Measurements from ENCODE around the gene MTUS2.

DNA sequence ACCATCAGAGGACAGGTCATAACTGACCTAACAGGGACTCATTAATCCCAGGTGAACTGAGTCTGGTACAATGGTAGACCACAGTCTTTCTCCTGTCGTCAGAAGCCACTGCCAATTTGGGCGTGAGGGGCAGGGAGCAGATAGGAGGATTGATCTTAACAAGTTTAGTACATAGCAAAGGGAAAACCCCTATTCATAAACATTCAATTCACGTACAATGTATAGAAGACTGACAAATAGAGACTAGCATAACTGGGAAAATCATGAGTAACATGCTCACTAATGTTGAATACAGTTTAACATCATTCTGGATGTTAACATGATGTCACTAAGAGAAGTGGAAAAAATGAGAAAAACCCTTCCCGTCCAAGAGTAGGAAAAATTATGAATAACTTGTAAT is 721.3 kb downstream of the MTUS2 start:
- TF ChIP-seq POLR2A (IDR thresholded peaks at IDR 0.05) = no peak
- TF ChIP-seq CTCF (IDR thresholded peaks at IDR 0.05) = no peak
- TF ChIP-seq EP300 (IDR thresholded peaks at IDR 0.05) = no peak
- TF ChIP-seq POLR2AphosphoS5 (IDR thresholded peaks at IDR 0.05) = no peak
